AG04450 (cell line): Measurements from ENCODE around the gene CLEC2D. TPM values are rescaled to one million over a fixed set of nuclear protein-coding genes. Genes with fewer than 3 reads are reported as not detected.

Experiments
- CTCF ChIA-PET: fragments of 300-600, 350-600 bp; formaldehyde crosslinking; extraction: SDS; loops from one replicate; lab custom pipeline; 2022; ENCODE audit warnings: antibody characterized with exemption, inconsistent platforms; lab: Charles Lee
- POLR2A ChIA-PET: fragments of 350-600 bp; formaldehyde crosslinking; extraction: SDS; loops from one replicate; lab custom pipeline; 2021; ENCODE audit warnings: antibody characterized with exemption, inconsistent platforms; lab: Yijun Ruan, JAX
- DNase-seq: peaks from one replicate; pipeline ENCODE4 v3.0.0-alpha.2; 2011; ENCODE audit warnings: low read depth, low spot score
- H3K27ac ChIP-seq: one replicate; pipeline ENCODE4 v1.5.1; 2012; ENCODE audit warnings: low read depth, low read length, control low read depth
- H3K27me3 ChIP-seq: one replicate; pipeline ENCODE4 v1.6.0; 2012; ENCODE audit warnings: low read length; ENCODE audit not compliant: control insufficient read depth, insufficient read depth
- H3K4me3 ChIP-seq: 2 replicates; pipeline ENCODE4 v1.5.1; 2011; ENCODE audit warnings: mild to moderate bottlenecking, low read depth, low read length, control low read depth
- H3K9me3 ChIP-seq: 2 replicates; pipeline ENCODE4 v1.5.1; 2012; ENCODE audit warnings: low read length; ENCODE audit not compliant: control insufficient read depth, insufficient read depth
- polyA minus RNA-seq: library from RNA; depleted of rRNA, polyadenylated mRNA; stranded (reverse); fragments of >200 nt; gene quantifications from 2 replicates; pipeline ENCODE4 v1.2.3, GENCODE V29; 2011; rRNA and poly(A)+ RNA removed
- polyA plus RNA-seq: library from polyadenylated mRNA; depleted of rRNA; stranded (reverse); fragments of >200 nt; gene quantifications from 2 replicates; pipeline ENCODE4 v1.2.3, GENCODE V29; 2011; rRNA removed
- TF ChIP-seq, protein P1 (sequence below): IDR thresholded peaks from 2 replicates; pipeline ENCODE4 v1.5.1; 2011; ENCODE audit warnings: low read depth, low read length, control low read depth, inconsistent platforms

The CLEC2D gene, protein sequence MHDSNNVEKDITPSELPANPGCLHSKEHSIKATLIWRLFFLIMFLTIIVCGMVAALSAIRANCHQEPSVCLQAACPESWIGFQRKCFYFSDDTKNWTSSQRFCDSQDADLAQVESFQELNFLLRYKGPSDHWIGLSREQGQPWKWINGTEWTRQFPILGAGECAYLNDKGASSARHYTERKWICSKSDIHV
- polyA plus RNA-seq (2.3 and 2.4 TPM in 2 replicates), polyA minus RNA-seq (1.8 and 2.8 TPM in 2 replicates)

DNA sequence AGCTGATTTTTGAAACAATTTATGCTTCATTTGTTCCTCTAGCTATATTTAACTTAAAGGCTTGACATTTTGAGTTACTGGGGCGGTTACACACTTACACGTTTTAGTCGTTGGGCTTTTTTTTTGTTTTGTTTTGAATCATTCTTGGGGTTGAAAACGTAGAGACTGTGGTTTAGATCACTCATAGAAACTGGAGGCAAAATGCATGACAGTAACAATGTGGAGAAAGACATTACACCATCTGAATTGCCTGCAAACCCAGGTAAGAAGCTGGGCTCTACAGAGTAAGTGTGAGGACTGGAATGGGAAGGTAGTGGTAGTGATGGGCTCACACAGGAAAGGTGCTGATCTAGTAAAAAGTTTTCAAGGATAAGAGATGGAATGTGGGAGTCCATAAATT, at the start of gene CLEC2D:
Gene CLEC2D (plus strand): TSS at position 180 of the 400 bp plus-strand sequence. CDS start 22 bp downstream, at position 202.
- no peaks in the 10 kb centered on the region; the same call in 1 of the 2 replicates for H3K9me3 ChIP-seq
- no peaks in the 10 kb centered on the region for H3K27me3 ChIP-seq
- DNase-seq, result no peak
- no peak within 1 kb of the TSS for H3K4me3 ChIP-seq
- TF ChIP-seq, protein P1, sequence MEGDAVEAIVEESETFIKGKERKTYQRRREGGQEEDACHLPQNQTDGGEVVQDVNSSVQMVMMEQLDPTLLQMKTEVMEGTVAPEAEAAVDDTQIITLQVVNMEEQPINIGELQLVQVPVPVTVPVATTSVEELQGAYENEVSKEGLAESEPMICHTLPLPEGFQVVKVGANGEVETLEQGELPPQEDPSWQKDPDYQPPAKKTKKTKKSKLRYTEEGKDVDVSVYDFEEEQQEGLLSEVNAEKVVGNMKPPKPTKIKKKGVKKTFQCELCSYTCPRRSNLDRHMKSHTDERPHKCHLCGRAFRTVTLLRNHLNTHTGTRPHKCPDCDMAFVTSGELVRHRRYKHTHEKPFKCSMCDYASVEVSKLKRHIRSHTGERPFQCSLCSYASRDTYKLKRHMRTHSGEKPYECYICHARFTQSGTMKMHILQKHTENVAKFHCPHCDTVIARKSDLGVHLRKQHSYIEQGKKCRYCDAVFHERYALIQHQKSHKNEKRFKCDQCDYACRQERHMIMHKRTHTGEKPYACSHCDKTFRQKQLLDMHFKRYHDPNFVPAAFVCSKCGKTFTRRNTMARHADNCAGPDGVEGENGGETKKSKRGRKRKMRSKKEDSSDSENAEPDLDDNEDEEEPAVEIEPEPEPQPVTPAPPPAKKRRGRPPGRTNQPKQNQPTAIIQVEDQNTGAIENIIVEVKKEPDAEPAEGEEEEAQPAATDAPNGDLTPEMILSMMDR, result no peak
- POLR2A ChIA-PET, result no interaction called here
- H3K27ac ChIP-seq, result no peak within 1 kb of the TSS
- CTCF ChIA-PET, result interaction anchor here (1.3 to 2.7 kb wide), 2 partner anchors 36 to 39 kb away, joined by 3 to 10 read pairs; no protein-coding TSS in a partner anchor

DNA sequence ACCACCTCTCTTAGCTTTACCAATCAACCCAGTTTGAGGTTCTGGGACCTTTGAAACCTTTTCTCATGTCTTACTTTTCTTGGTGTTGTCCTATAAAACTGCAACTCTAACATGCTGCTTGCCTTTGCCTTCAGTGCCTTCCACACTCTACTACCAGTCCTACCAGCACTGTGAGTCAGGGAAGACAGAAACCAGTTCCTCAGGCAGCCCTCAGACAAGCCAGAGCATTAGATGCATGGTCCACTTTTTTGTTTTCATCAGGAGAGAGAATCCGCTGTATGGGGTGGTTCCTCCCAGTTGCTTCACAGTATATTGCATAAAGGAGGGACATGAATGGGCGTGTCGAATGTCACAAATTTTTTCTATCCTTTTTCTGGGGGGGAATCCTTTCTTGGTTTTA, 44.5 kb upstream of the CLEC2D start:
- Histone ChIP-seq H3K27me3 (no peaks in the 10 kb centered on the region), H3K4me3 (no peak overlapping the region), H3K9me3 (no peaks in the 10 kb centered on the region), H3K27ac (no peak overlapping the region)
- ChIA-PET CTCF (interaction anchor here (0.7 to 1.4 kb wide), 2 partner anchors 10 to 82 kb away, joined by 3 read pairs; no protein-coding TSS in a partner anchor), POLR2A (no interaction called here)
- DNase-seq, result no peak
- TF ChIP-seq, protein P1, result no peak

DNA sequence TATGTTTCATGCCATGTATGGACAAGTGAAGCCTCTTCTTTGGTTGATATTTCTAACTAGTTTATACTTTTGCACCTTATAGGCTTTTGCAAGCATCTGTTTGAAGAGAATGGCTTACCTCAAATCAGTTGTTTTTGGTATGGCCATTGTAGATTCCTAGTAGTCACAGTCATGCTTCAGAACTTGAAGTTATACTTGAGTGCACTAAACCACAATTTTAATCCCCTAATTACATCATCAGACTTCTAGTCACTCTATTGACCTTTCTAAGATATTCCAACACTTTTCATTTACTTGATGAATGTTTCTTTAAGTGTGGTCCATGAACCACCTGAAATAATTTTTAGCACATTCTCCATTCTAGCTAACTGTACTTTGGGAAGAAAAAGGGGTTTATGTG, 43.2 kb upstream of the CLEC2D start:
- no peak overlapping the region for H3K27ac ChIP-seq
- no peak overlapping the region for H3K4me3 ChIP-seq
- H3K9me3 ChIP-seq, result no peaks in the 10 kb centered on the region
- no peak for DNase-seq
- no peaks in the 10 kb centered on the region for H3K27me3 ChIP-seq
- CTCF ChIA-PET, result interaction anchor here (1.4 kb wide), 1 partner anchor 81 kb away, joined by 3 read pairs; no protein-coding TSS in a partner anchor
- TF ChIP-seq, protein P1, result no peak
- POLR2A ChIA-PET, result no interaction called here

DNA sequence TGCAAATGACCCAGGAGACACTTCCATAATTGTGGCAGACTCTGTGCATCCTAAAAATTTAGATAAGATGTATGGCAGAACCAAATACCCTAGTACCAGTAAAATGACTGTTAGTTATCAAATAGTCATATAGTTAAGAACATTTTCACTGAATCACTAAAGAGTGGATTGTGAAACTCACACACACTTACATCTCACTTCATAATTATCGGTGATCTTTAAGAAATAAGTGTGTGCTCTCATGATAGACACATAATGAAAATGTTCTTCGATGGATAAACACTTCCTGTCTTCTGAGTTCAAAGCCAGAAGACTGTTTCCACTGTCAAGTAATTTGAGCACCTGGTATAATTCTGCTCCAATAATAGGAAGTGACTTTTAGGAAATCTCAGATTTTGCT, 42.7 kb upstream of the CLEC2D start:
- no peak for DNase-seq
- Histone ChIP-seq H3K4me3 (no peak overlapping the region), H3K27ac (no peak overlapping the region), H3K9me3 (no peaks in the 10 kb centered on the region), H3K27me3 (no peaks in the 10 kb centered on the region)
- TF ChIP-seq, protein P1, result no peak
- POLR2A ChIA-PET, result no interaction called here
- CTCF ChIA-PET, result interaction anchor here (0.6 kb wide), 1 partner anchor 294 kb away, joined by 3 read pairs; no protein-coding TSS in a partner anchor

DNA sequence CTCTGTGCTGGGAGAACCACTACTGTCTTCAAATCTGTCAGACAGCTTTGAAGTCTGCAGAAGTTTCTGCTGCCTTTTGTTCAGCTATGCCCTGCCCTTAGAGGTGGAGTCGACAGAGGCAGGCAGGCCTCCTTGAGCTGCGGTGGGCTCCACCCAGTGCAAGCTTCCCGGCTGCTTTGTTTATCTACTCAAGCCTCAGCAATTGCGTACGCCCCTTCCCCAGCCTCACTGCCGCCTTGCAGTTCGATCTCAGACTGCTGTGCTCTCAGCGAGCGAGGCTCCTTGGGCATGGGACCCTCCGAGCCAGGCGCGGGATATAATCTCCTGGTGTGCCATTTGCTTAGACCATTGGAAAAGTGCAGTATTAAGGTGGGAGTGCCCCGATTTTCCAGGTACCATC, 36.7 kb upstream of the CLEC2D start:
- POLR2A ChIA-PET, result no interaction called here
- Histone ChIP-seq H3K4me3 (no peak overlapping the region), H3K9me3 (peaks cover 4% of the 10 kb centered on the region; the same call in 1 of the 2 replicates), H3K27ac (no peak overlapping the region), H3K27me3 (no peaks in the 10 kb centered on the region)
- CTCF ChIA-PET, result interaction anchor here (0.6 to 8.3 kb wide), 4 partner anchors 17 to 110 kb away, joined by 3 to 187 read pairs (median 4); partner anchors contain the start of gene CLEC2D
- DNase-seq, result no peak
- TF ChIP-seq, protein P1, result no peak
